K562 (cell line): ENCODE results near the gene NEDD4L. TPM values are rescaled to one million over a fixed set of nuclear protein-coding genes. Genes with fewer than 3 reads are reported as not detected.

Source experiments
- ATAC-seq: fragments of 200-7000 bp; cut with Tn5 transposase; 3 replicates; pipeline ENCODE4 v1.9.1; 2020; ENCODE audit warnings: moderate library complexity
- BruUV-seq: library from RNA; stranded (reverse); fragments of 400-500 nt; replicated peaks from 2 replicates; lab custom pipeline; 2021; lab: Mats Ljungman, UMichigan
- CTCF ChIA-PET: fragments of 300-600 bp; formaldehyde crosslinking; extraction: SDS; loops from one replicate; lab custom pipeline; 2021; ENCODE audit warnings: low intra/inter-chr PET ratio; lab: Yijun Ruan, JAX
- POLR2A ChIA-PET: fragments of 300-600, 350-650 bp; sonication (Branson Sonifier 250); formaldehyde crosslinking; extraction: SDS; loops from one replicate; lab custom pipeline; 2021; ENCODE audit warnings: antibody characterized with exemption, inconsistent platforms; lab: Yijun Ruan, JAX
- DNase-seq, 4 experiments: peaks; one replicate each; pipeline versions ENCODE4 v3.0.0 to v3.0.0-alpha.2; 2011 to 2018; ENCODE audit warnings: low spot score in 3 of 4, mixed read lengths in 3 of 4; ENCODE audit errors: extremely low read depth in 1 of 4
- FAIRE-seq: peaks from 2 replicates; lab custom pipeline; 2011; peaks lifted over from hg19 to GRCh38; lab: Jason Lieb, UNC
- H2AFZ ChIP-seq: 2 replicates; pipeline ENCODE4 v1.6.0; 2011; ENCODE audit warnings: low read depth, low read length, control low read depth, inconsistent platforms
- H3K27ac ChIP-seq: fragments of 200-600 bp; 3 replicates; pipeline ENCODE4 v1.8.0; 2011; ENCODE audit warnings: low read depth, mild to moderate bottlenecking, control low read depth, inconsistent platforms, low read length, moderate library complexity, mixed read lengths; ENCODE audit errors: extremely low read depth
- H3K27me3 ChIP-seq, 2 experiments: fragments of 300-600 bp in 1 of 2; 2 replicates in 1 of 2; 3 replicates in 1 of 2; pipeline versions ENCODE4 v1.6.0 to v1.8.0; 2011; ENCODE audit warnings: inconsistent platforms in 2 of 2, low read length in 2 of 2, mild to moderate bottlenecking in 1 of 2, mixed read lengths in 1 of 2, moderate library complexity in 1 of 2; ENCODE audit not compliant: control insufficient read depth in 2 of 2, insufficient read depth in 2 of 2
- H3K36me3 ChIP-seq: fragments of 300-600 bp; 3 replicates; pipeline ENCODE4 v1.8.0; 2011; ENCODE audit warnings: mild to moderate bottlenecking, low read length, inconsistent platforms; ENCODE audit not compliant: control insufficient read depth, insufficient read depth
- H3K4me1 ChIP-seq, 2 experiments: fragments of 200-600 bp in 1 of 2; replicated peaks in 1 of 2; 2 replicates in 1 of 2; 3 replicates in 1 of 2; pipeline versions ENCODE4 v1.5.1 to v1.8.0; 2011; ENCODE audit warnings: inconsistent platforms in 2 of 2, low read length in 2 of 2, mild to moderate bottlenecking in 1 of 2, mixed read lengths in 1 of 2, moderate library complexity in 1 of 2; ENCODE audit not compliant: control insufficient read depth in 2 of 2, insufficient read depth in 2 of 2
- H3K4me2 ChIP-seq: 2 replicates; pipeline ENCODE4 v1.6.1; 2011; ENCODE audit warnings: low read length, control low read depth, inconsistent platforms, mixed read lengths; ENCODE audit not compliant: insufficient read depth
- H3K4me3 ChIP-seq: fragments of 200-600 bp; sonication (generic), shearing (Covaris generic); 2 replicates; pipeline ENCODE4 v1.5.1; 2016; ENCODE audit warnings: control low read depth, inconsistent platforms
- H3K79me2 ChIP-seq: fragments of 200-600 bp; 3 replicates; pipeline ENCODE4 v1.8.0; 2011; ENCODE audit warnings: low read length, inconsistent platforms; ENCODE audit not compliant: control insufficient read depth, insufficient read depth
- H3K9ac ChIP-seq, 2 experiments: 2 replicates each; pipeline versions ENCODE4 v1.6.0 to v1.6.1; 2011; ENCODE audit warnings: low read depth in 2 of 2, low read length in 2 of 2, control low read depth in 1 of 2, inconsistent platforms in 1 of 2, mild to moderate bottlenecking in 1 of 2, mixed read lengths in 1 of 2; ENCODE audit not compliant: insufficient read depth in 1 of 2
- H3K9me1 ChIP-seq: one replicate; pipeline ENCODE4 v1.6.0; 2011; ENCODE audit warnings: inconsistent platforms, mild to moderate bottlenecking, low read length, moderate library complexity; ENCODE audit not compliant: control insufficient read depth, insufficient read depth
- H3K9me3 ChIP-seq: replicated peaks from 2 replicates; pipeline ENCODE4 v1.5.1; 2011; ENCODE audit warnings: low read depth, low read length, inconsistent platforms; ENCODE audit not compliant: control insufficient read depth, insufficient read depth
- H4K20me1 ChIP-seq: replicated peaks from 2 replicates; pipeline ENCODE4 v1.6.1; 2011; ENCODE audit warnings: low read length, inconsistent platforms, mixed read lengths; ENCODE audit not compliant: control insufficient read depth, insufficient read depth
- ARHGAP35 ChIP-seq: fragments of 450-650 bp; IDR thresholded peaks from 2 replicates; pipeline ENCODE4 v1.6.1; 2018; ENCODE audit not compliant: partially characterized antibody
- E2F3 ChIP-seq: fragments of 250-450 bp; sonication (Bioruptor Pico); IDR thresholded peaks from 2 replicates; pipeline ENCODE4 v1.4.0; 2020; ENCODE audit warnings: mild to moderate bottlenecking
- E2F4 ChIP-seq: sonication (generic); formaldehyde crosslinking; IDR thresholded peaks from 2 replicates; pipeline ENCODE4 v1.8.0; 2022; ENCODE audit warnings: mild to moderate bottlenecking, low read depth, missing genetic modification reagents
- EGR1 ChIP-seq: fragments of 450-650 bp; conservative IDR thresholded peaks from 2 replicates; pipeline ENCODE4 v1.6.1; 2017; ENCODE audit warnings: mild to moderate bottlenecking
- FIP1L1 ChIP-seq: fragments of 200-400 bp; formaldehyde crosslinking; IDR thresholded peaks from 2 replicates; pipeline ENCODE4 v1.6.1; 2018; ENCODE audit warnings: mild to moderate bottlenecking, low read depth, low read length; ENCODE audit not compliant: poor library complexity, severe bottlenecking
- FOXK2 ChIP-seq, 2 experiments: fragments of 450-650 bp; IDR thresholded peaks in 1 of 2; conservative IDR thresholded peaks in 1 of 2; 2 replicates each; pipeline ENCODE4 v1.6.1; 2016; ENCODE audit warnings: low read depth in 2 of 2, mild to moderate bottlenecking in 1 of 2
- GABPA ChIP-seq: fragments of 200-800 bp; sonication (Bioruptor generic); conservative IDR thresholded peaks from 2 replicates; pipeline ENCODE4 v1.6.1; 2016; ENCODE audit warnings: low read depth, missing genetic modification characterization, missing compliant biosample characterization
- GTF2A2 ChIP-seq: IDR thresholded peaks from 2 replicates; pipeline ENCODE4 v1.6.1; 2016; ENCODE audit warnings: mild to moderate bottlenecking, missing genetic modification characterization, missing compliant biosample characterization
- KAT2B ChIP-seq: IDR thresholded peaks from one replicate; pipeline ENCODE4 v1.6.1; 2012; ENCODE audit warnings: low read depth, mild to moderate bottlenecking, control low read depth, inconsistent platforms, low read length, moderate library complexity
- LCOR ChIP-seq: sonication (generic); formaldehyde crosslinking; IDR thresholded peaks from 2 replicates; pipeline ENCODE4 v1.8.0; 2022; ENCODE audit warnings: mild to moderate bottlenecking, missing genetic modification reagents
- NCOA1 ChIP-seq: fragments of 450-650 bp; IDR thresholded peaks from 2 replicates; pipeline ENCODE4 v1.6.1; 2016; ENCODE audit warnings: low read depth
- NUFIP1 ChIP-seq: fragments of 450-650 bp; IDR thresholded peaks from 2 replicates; pipeline ENCODE4 v1.6.1; 2018; ENCODE audit not compliant: partially characterized antibody
- RB1 ChIP-seq: fragments of 450-650 bp; IDR thresholded peaks from 2 replicates; pipeline ENCODE4 v1.6.1; 2017; ENCODE audit warnings: low read depth, mild to moderate bottlenecking
- SIN3A ChIP-seq, 2 experiments: fragments of 150-350 bp in 1 of 2; IDR thresholded peaks; 2 replicates each; pipeline ENCODE4 v1.6.1; 2011 to 2016; ENCODE audit warnings: borderline replicate concordance in 2 of 2, low read depth in 2 of 2, low read length in 2 of 2, mild to moderate bottlenecking in 2 of 2, moderate library complexity in 2 of 2; ENCODE audit not compliant: control insufficient read depth in 1 of 2
- SLC30A9 ChIP-seq: fragments of 250-450 bp; sonication (Bioruptor Pico); IDR thresholded peaks from 2 replicates; pipeline ENCODE4 v1.8.0; 2022; ENCODE audit warnings: mild to moderate bottlenecking, moderate library complexity
- TAF7 ChIP-seq: fragments of 450-650 bp; IDR thresholded peaks from 2 replicates; pipeline ENCODE4 v1.6.1; 2016; ENCODE audit warnings: missing genetic modification characterization, missing compliant biosample characterization
- TAL1 ChIP-seq: fragments of 450-650 bp; IDR thresholded peaks from 2 replicates; pipeline ENCODE4 v1.6.1; 2016; ENCODE audit warnings: mild to moderate bottlenecking
- ZNF324 ChIP-seq: fragments of 250-450 bp; sonication (Bioruptor Pico); IDR thresholded peaks from 2 replicates; pipeline ENCODE4 v1.4.0; 2020; ENCODE audit warnings: mild to moderate bottlenecking
- whole genome bisulfite sequencing: fragments of 100-300 bp; shearing (Covaris generic); methylation state at CpG from one replicate; pipeline ENCODE4 v1.1.6; 2016; ENCODE audit warnings: low coverage, mixed read lengths; ENCODE audit not compliant: insufficient coverage; ENCODE audit errors: missing lambda C conversion rate; 5-methylcytosine and 5-hydroxymethylcytosine counted together
- in situ Hi-C: fragments of 300-500 bp; cut with MboI; formaldehyde crosslinking; loops from 4 replicates; pipeline ENCODE4 v1.15.0; 2018; ENCODE audit warnings: inconsistent platforms, mixed read lengths
- intact Hi-C: fragments of 100-400 bp; cut with micrococcal nuclease; formaldehyde crosslinking; loops from 2 replicates; pipeline ENCODE4 v1.14.2; 2022
- polyA plus RNA-seq, 8 experiments: library from polyadenylated mRNA; depleted of rRNA in 4 of 8; stranded (reverse) in 5 of 8; unstranded in 3 of 8; fragments of >200 nt; fragmentation: Nextera tagmentation in 2 of 8; fragmentation: Illumina TruSeq in 1 of 8; extraction: Ambion mirVana in 2 of 8; extraction: Trizol in 1 of 8; gene quantifications; 2 replicates each; pipeline versions ENCODE4 v1.2.1 to v1.2.3, GENCODE V29; 2011 to 2014; ENCODE audit warnings: inconsistent platforms in 1 of 8, missing spikeins in 1 of 8
- total RNA-seq, 7 experiments: library from RNA; depleted of rRNA in 6 of 7; stranded (reverse); fragments of >200 nt in 6 of 7; fragmentation: Illumina TruSeq in 2 of 7; extraction: Trizol in 2 of 7; gene quantifications; 2 replicates each; pipeline versions ENCODE4 v1.2.1 to v1.2.3, GENCODE V29; 2011 to 2021; ENCODE audit warnings: low replicate concordance in 1 of 7
- TF ChIP-seq, protein P1 (sequence below): fragments of 150-350 bp; conservative IDR thresholded peaks from 2 replicates; pipeline ENCODE4 v1.6.1; 2014; ENCODE audit warnings: low read length
- TF ChIP-seq, protein P2 (sequence below): sonication (generic); formaldehyde crosslinking; IDR thresholded peaks from 2 replicates; pipeline ENCODE4 v1.8.1; 2022; ENCODE audit warnings: missing genetic modification reagents

The NEDD4L gene
- total and polyA plus RNA-seq, 9 of the 15 experiments (the other 6 are each of a cell fraction or from before 2014, with no cell fraction given) = 8.1 to 33.4 (median 19.9) TPM

DNA sequence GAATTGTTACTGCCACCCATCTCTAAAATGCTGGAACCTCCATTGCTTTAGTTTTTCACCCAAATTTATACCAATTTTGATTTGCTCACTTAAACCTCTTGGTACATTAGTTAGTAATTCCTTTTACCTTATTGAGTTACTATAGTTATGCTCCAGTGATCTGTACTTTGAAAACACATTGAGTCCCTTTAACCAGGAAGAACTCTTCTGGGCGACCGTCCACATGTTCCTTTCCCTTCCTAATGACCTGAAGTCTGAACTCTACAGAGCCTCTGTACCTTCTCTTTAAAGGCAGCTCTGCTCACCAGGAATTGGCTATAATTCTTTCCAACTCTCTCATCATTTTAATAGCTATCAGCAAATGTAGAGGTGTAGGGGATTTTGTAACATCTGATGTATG lies 290.0 kb downstream of the NEDD4L start:
- H3K9me1 ChIP-seq = no peaks in the 10 kb centered on the region
- H3K27ac ChIP-seq = no peak overlapping the region
- ChIA-PET CTCF (no interaction called here), POLR2A (no interaction called here)
- no peaks in the 10 kb centered on the region for H3K9me3 ChIP-seq
- H3K4me1 ChIP-seq = no peaks in the 10 kb centered on the region
- H2AFZ ChIP-seq = no peak overlapping the region
- H3K79me2 ChIP-seq = no peaks in the 10 kb centered on the region
- peaks cover 17% of the 10 kb centered on the region; the same call in 2 of the 3 replicates for H3K36me3 ChIP-seq
- TF ChIP-seq LCOR (CRISPR knock-in tag) (no peak), GABPA (tag) (no peak), RB1 (no peak), TAF7 (tag) (no peak), NUFIP1 (no peak), ARHGAP35 (no peak), NCOA1 (no peak), EGR1 (no peak), ZNF324 (CRISPR knock-in tag) (no peak), TAL1 (no peak), GTF2A2 (tag) (no peak), KAT2B (no peak), FOXK2 (conservative IDR thresholded peaks at IDR 0.05 in 1 of 2, IDR thresholded peaks at IDR 0.05 in 1 of 2; ENCODE audit: low read depth in 2 of 2) (no peak), E2F3 (no peak), FIP1L1 (no peak), E2F4 (no peak), SLC30A9 (CRISPR knock-in tag) (no peak), SIN3A (IDR thresholded peaks at IDR 0.05; ENCODE audit: borderline replicate concordance in 2 of 2, control insufficient read depth in 1 of 2, low read depth in 2 of 2, low read length in 2 of 2) (no peak)
- TF ChIP-seq, protein P1, sequence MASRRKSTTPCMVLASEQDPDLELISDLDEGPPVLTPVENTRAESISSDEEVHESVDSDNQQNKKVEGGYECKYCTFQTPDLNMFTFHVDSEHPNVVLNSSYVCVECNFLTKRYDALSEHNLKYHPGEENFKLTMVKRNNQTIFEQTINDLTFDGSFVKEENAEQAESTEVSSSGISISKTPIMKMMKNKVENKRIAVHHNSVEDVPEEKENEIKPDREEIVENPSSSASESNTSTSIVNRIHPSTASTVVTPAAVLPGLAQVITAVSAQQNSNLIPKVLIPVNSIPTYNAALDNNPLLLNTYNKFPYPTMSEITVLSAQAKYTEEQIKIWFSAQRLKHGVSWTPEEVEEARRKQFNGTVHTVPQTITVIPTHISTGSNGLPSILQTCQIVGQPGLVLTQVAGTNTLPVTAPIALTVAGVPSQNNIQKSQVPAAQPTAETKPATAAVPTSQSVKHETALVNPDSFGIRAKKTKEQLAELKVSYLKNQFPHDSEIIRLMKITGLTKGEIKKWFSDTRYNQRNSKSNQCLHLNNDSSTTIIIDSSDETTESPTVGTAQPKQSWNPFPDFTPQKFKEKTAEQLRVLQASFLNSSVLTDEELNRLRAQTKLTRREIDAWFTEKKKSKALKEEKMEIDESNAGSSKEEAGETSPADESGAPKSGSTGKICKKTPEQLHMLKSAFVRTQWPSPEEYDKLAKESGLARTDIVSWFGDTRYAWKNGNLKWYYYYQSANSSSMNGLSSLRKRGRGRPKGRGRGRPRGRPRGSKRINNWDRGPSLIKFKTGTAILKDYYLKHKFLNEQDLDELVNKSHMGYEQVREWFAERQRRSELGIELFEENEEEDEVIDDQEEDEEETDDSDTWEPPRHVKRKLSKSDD = no peak
- TF ChIP-seq, protein P2, sequence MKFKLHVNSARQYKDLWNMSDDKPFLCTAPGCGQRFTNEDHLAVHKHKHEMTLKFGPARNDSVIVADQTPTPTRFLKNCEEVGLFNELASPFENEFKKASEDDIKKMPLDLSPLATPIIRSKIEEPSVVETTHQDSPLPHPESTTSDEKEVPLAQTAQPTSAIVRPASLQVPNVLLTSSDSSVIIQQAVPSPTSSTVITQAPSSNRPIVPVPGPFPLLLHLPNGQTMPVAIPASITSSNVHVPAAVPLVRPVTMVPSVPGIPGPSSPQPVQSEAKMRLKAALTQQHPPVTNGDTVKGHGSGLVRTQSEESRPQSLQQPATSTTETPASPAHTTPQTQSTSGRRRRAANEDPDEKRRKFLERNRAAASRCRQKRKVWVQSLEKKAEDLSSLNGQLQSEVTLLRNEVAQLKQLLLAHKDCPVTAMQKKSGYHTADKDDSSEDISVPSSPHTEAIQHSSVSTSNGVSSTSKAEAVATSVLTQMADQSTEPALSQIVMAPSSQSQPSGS (CRISPR knock-in tag) = no peak
- no peaks in the 10 kb centered on the region for H3K27me3 ChIP-seq
- H3K4me2 ChIP-seq = no peak overlapping the region
- in situ Hi-C loops (no loop called here), intact Hi-C loops (no loop called here)
- no peak overlapping the region for H3K9ac ChIP-seq
- BruUV-seq = no TSS peak
- 81% methylated on average over 2 of the region's 2 CpGs for WGBS
- no peak for DNase-seq
- H4K20me1 ChIP-seq = no peaks in the 10 kb centered on the region
- ATAC-seq = no peak
- no peak overlapping the region for H3K4me3 ChIP-seq
- no peak for FAIRE-seq
